H1 (cell line): Measurements from ENCODE around the gene SPOCK3. TPM values are rescaled to one million over a fixed set of nuclear protein-coding genes. Genes with fewer than 3 reads are reported as not detected.

Experiments
- CTCF ChIA-PET: fragments of 300-600 bp; sonication (Branson Sonifier 250); formaldehyde crosslinking; loops from one replicate; lab custom pipeline; 2021; ENCODE audit not compliant: partially characterized antibody; lab: Charles Lee
- POLR2A ChIA-PET: fragments of 300-600 bp; sonication (Branson Sonifier 250); formaldehyde crosslinking; loops from one replicate; lab custom pipeline; 2021; ENCODE audit warnings: inconsistent platforms; ENCODE audit not compliant: partially characterized antibody; lab: Charles Lee
- DNase-seq, 2 experiments: peaks; one replicate each; pipeline versions ENCODE4 v3.0.0 to v3.0.0-alpha.2; 2010 to 2022; ENCODE audit warnings: low spot score in 2 of 2, low read depth in 1 of 2, mixed read lengths in 1 of 2
- FAIRE-seq: peaks from 2 replicates; lab custom pipeline; 2011; peaks lifted over from hg19 to GRCh38; lab: Jason Lieb, UNC
- H2AFZ ChIP-seq: 2 replicates; pipeline ENCODE4 v1.8.1; 2012; ENCODE audit warnings: low read length, inconsistent platforms
- H2AK5ac ChIP-seq: 2 replicates; pipeline ENCODE4 v1.6.1; 2013; ENCODE audit warnings: low read depth, low read length
- H2BK120ac ChIP-seq: replicated peaks from 2 replicates; pipeline ENCODE3; 2013; ENCODE audit warnings: low read depth, low read length, inconsistent platforms
- H2BK12ac ChIP-seq: 2 replicates; pipeline ENCODE4 v1.6.1; 2013; ENCODE audit warnings: low read depth, low read length
- H2BK15ac ChIP-seq: 2 replicates; pipeline ENCODE4 v1.6.1; 2013; ENCODE audit warnings: low read length
- H2BK20ac ChIP-seq: 2 replicates; pipeline ENCODE4 v1.6.1; 2013; ENCODE audit warnings: low read length
- H2BK5ac ChIP-seq: 2 replicates; pipeline ENCODE4 v1.6.1; 2013; ENCODE audit warnings: low read depth, low read length
- H3K14ac ChIP-seq: 2 replicates; pipeline ENCODE4 v1.6.1; 2013; ENCODE audit warnings: inconsistent platforms; ENCODE audit not compliant: insufficient read length
- H3K18ac ChIP-seq: 2 replicates; pipeline ENCODE4 v1.6.1; 2013; ENCODE audit warnings: low read length; ENCODE audit errors: extremely low read depth
- H3K23ac ChIP-seq: 2 replicates; pipeline ENCODE4 v1.6.1; 2013; ENCODE audit warnings: inconsistent platforms; ENCODE audit not compliant: insufficient read length
- H3K23me2 ChIP-seq: 2 replicates; pipeline ENCODE4 v1.6.1; 2013; ENCODE audit warnings: low read depth, low read length
- H3K27ac ChIP-seq: 2 replicates; pipeline ENCODE4 v1.6.1; 2011; ENCODE audit warnings: low read depth, low read length, inconsistent platforms
- H3K27me3 ChIP-seq, 4 experiments: replicated peaks in 1 of 4; 1 replicate in 1 of 4; 2 replicates in 3 of 4; pipeline versions ENCODE4 v1.6.1 to v1.8.1; 2011 to 2013; ENCODE audit warnings: low read length in 3 of 4, mild to moderate bottlenecking in 3 of 4, inconsistent platforms in 2 of 4, mixed read lengths in 2 of 4, moderate library complexity in 1 of 4; ENCODE audit not compliant: control insufficient read depth in 3 of 4, insufficient read depth in 3 of 4; ENCODE audit errors: extremely low read depth in 1 of 4
- H3K36me3 ChIP-seq, 4 experiments: 2 replicates each; pipeline versions ENCODE4 v1.6.1 to v1.8.1; 2011 to 2013; ENCODE audit warnings: mild to moderate bottlenecking in 4 of 4, low read length in 3 of 4, moderate library complexity in 2 of 4, control low read depth in 1 of 4, inconsistent platforms in 1 of 4; ENCODE audit not compliant: insufficient read depth in 4 of 4, control insufficient read depth in 2 of 4
- H3K4ac ChIP-seq: replicated peaks from 2 replicates; pipeline ENCODE3; 2013; ENCODE audit warnings: low read length, low read depth, mixed read lengths, inconsistent platforms; ENCODE audit not compliant: insufficient read length
- H3K4me1 ChIP-seq, 4 experiments: replicated peaks in 1 of 4; 1 replicate in 1 of 4; 2 replicates in 3 of 4; pipeline versions ENCODE4 v1.6.1 to v1.8.1; 2011 to 2013; ENCODE audit warnings: low read length in 3 of 4, inconsistent platforms in 2 of 4, mixed read lengths in 1 of 4; ENCODE audit not compliant: insufficient read depth in 4 of 4, control insufficient read depth in 3 of 4
- H3K4me2 ChIP-seq, 2 experiments: 2 replicates each; pipeline versions ENCODE4 v1.6.1 to v1.8.1; 2011 to 2013; ENCODE audit warnings: low read depth in 2 of 2, low read length in 2 of 2, control low read depth in 1 of 2, inconsistent platforms in 1 of 2, mild to moderate bottlenecking in 1 of 2; ENCODE audit not compliant: insufficient read depth in 1 of 2
- H3K4me3 ChIP-seq, 4 experiments: fragments of 200-600, 300-600 bp in 1 of 4; sonication (generic), shearing (Covaris generic), sonication (Bioruptor Twin) in 1 of 4; 2 replicates each; pipeline versions ENCODE4 v1.5.1 to v1.8.1; 2011 to 2016; ENCODE audit warnings: low read length in 4 of 4, low read depth in 3 of 4, control low read depth in 2 of 4, inconsistent platforms in 2 of 4, mild to moderate bottlenecking in 2 of 4, mixed read lengths in 1 of 4, moderate library complexity in 1 of 4; ENCODE audit not compliant: insufficient read depth in 2 of 4; ENCODE audit errors: extremely low read depth in 1 of 4
- H3K56ac ChIP-seq: replicated peaks from 2 replicates; pipeline ENCODE3; 2013; ENCODE audit warnings: low read depth, mild to moderate bottlenecking, mixed read lengths, low read length, inconsistent platforms; ENCODE audit not compliant: insufficient read length
- H3K79me1 ChIP-seq: 2 replicates; pipeline ENCODE4 v1.6.1; 2013; ENCODE audit warnings: low read depth, low read length, control low read depth
- H3K79me2 ChIP-seq, 2 experiments: 2 replicates each; pipeline versions ENCODE4 v1.6.1 to v1.8.1; 2012 to 2013; ENCODE audit warnings: low read length in 2 of 2, mild to moderate bottlenecking in 2 of 2, inconsistent platforms in 1 of 2; ENCODE audit not compliant: insufficient read depth in 2 of 2, control insufficient read depth in 1 of 2
- H3K9ac ChIP-seq, 4 experiments: replicated peaks in 1 of 4; 1 replicate in 1 of 4; 2 replicates in 3 of 4; pipeline versions ENCODE4 v1.6.1 to v1.8.1; 2011 to 2013; ENCODE audit warnings: low read depth in 3 of 4, low read length in 3 of 4, control low read depth in 2 of 4, mild to moderate bottlenecking in 2 of 4, moderate library complexity in 2 of 4, inconsistent platforms in 1 of 4; ENCODE audit errors: extremely low read depth in 1 of 4
- H3K9me3 ChIP-seq, 2 experiments: 2 replicates each; pipeline versions ENCODE4 v1.6.1 to v1.8.1; 2012 to 2013; ENCODE audit warnings: mild to moderate bottlenecking in 2 of 2, moderate library complexity in 2 of 2, control low read depth in 1 of 2, inconsistent platforms in 1 of 2, low read depth in 1 of 2, low read length in 1 of 2, mixed read lengths in 1 of 2; ENCODE audit not compliant: insufficient read depth in 2 of 2
- H4K20me1 ChIP-seq, 2 experiments: replicated peaks in 1 of 2; 2 replicates each; pipeline versions ENCODE3 to v1.8.1; 2011 to 2013; ENCODE audit warnings: inconsistent platforms in 2 of 2, low read length in 2 of 2, mild to moderate bottlenecking in 1 of 2; ENCODE audit not compliant: insufficient read depth in 2 of 2, control insufficient read depth in 1 of 2
- H4K5ac ChIP-seq: 2 replicates; pipeline ENCODE4 v1.6.1; 2013; ENCODE audit warnings: low read length, low read depth, mixed read lengths, inconsistent platforms; ENCODE audit not compliant: insufficient read length
- H4K8ac ChIP-seq: 2 replicates; pipeline ENCODE4 v1.8.0; 2013; ENCODE audit warnings: mild to moderate bottlenecking, moderate library complexity, low read length, inconsistent platforms; ENCODE audit not compliant: insufficient read depth; ENCODE audit errors: extremely low read depth
- H4K91ac ChIP-seq: replicated peaks from 2 replicates; pipeline ENCODE3; 2013; ENCODE audit warnings: low read length, mixed read lengths, inconsistent platforms; ENCODE audit not compliant: insufficient read length
- ATF3 ChIP-seq: IDR thresholded peaks from 2 replicates; pipeline ENCODE4 v1.6.1; 2011; ENCODE audit warnings: low read depth, mild to moderate bottlenecking, low read length; ENCODE audit not compliant: insufficient read depth
- CBX5 ChIP-seq: fragments of 300-800, 300-1000 bp; sonication (generic); IDR thresholded peaks from 2 replicates; pipeline ENCODE4 v1.7.1; 2016; ENCODE audit warnings: antibody characterized with exemption, low read length, low read depth
- CREB1 ChIP-seq: IDR thresholded peaks from 2 replicates; pipeline ENCODE4 v1.6.1; 2012; ENCODE audit warnings: inconsistent platforms
- E2F6 ChIP-seq: IDR thresholded peaks from 2 replicates; pipeline ENCODE4 v1.6.1; 2012; ENCODE audit warnings: inconsistent platforms
- FOSL1 ChIP-seq: IDR thresholded peaks from 2 replicates; pipeline ENCODE4 v1.6.1; 2011; ENCODE audit warnings: mild to moderate bottlenecking, low read depth, low read length, moderate library complexity; ENCODE audit not compliant: insufficient read depth
- GTF2F1 ChIP-seq: IDR thresholded peaks from 2 replicates; pipeline ENCODE4 v1.6.1; 2012; ENCODE audit warnings: low read depth, low read length, improper control_type of control experiment, borderline replicate concordance
- KDM4A ChIP-seq: IDR thresholded peaks from one replicate; pipeline ENCODE4 v1.7.1; 2012; ENCODE audit warnings: low read depth, mild to moderate bottlenecking, moderate library complexity, low read length, inconsistent platforms; ENCODE audit not compliant: severe bottlenecking
- RNF2 ChIP-seq: fragments of 200-900, 300-1000 bp; sonication (generic); IDR thresholded peaks from 2 replicates; pipeline ENCODE4 v1.7.1; 2016; ENCODE audit warnings: borderline replicate concordance, low read depth, mild to moderate bottlenecking, antibody characterized with exemption, low read length; ENCODE audit not compliant: poor library complexity, severe bottlenecking; ENCODE audit errors: missing control alignments
- SP2 ChIP-seq: IDR thresholded peaks from 2 replicates; pipeline ENCODE4 v1.6.1; 2012; ENCODE audit warnings: mild to moderate bottlenecking, low read length, inconsistent platforms
- SP4 ChIP-seq: IDR thresholded peaks from 2 replicates; pipeline ENCODE4 v1.6.1; 2012; ENCODE audit warnings: low read length, inconsistent platforms
- SRF ChIP-seq: IDR thresholded peaks from 2 replicates; pipeline ENCODE4 v1.6.1; 2011; ENCODE audit warnings: mild to moderate bottlenecking, low read depth, low read length, moderate library complexity
- USF2 ChIP-seq: IDR thresholded peaks from 2 replicates; pipeline ENCODE4 v1.6.1; 2011; ENCODE audit warnings: low read length, improper control_type of control experiment
- WGBS, 2 experiments: shearing (Covaris generic) in 1 of 2; methylation state at CpG; one replicate each; pipeline versions ENCODE4 v1.1.6 to v1.1.7; 2013 to 2015; ENCODE audit warnings: low lambda C conversion rate in 2 of 2, mixed read lengths in 2 of 2, inconsistent platforms in 1 of 2, low coverage in 1 of 2, missing lambda C conversion rate in 1 of 2; ENCODE audit not compliant: insufficient replicate concordance in 2 of 2, insufficient coverage in 1 of 2, insufficient read length in 1 of 2; ENCODE audit errors: extremely low coverage in 1 of 2, missing lambda C conversion rate in 1 of 2; 5-methylcytosine and 5-hydroxymethylcytosine counted together
- polyA plus RNA-seq, 7 experiments: library from polyadenylated mRNA; depleted of rRNA in 3 of 7; stranded (reverse) in 5 of 7; unstranded in 2 of 7; fragments of >200 nt in 5 of 7; fragments of 200-250 nt in 2 of 7; gene quantifications; 1 replicate in 5 of 7; 2 replicates in 1 of 7; 4 replicates in 1 of 7; pipeline versions ENCODE4 v1.2.1 to v1.2.3, GENCODE V29; 2011 to 2013; ENCODE audit warnings: missing spikeins in 2 of 7, mixed read lengths in 2 of 7
- total RNA-seq: library from RNA; stranded (reverse); fragmentation: NEBNext Ultra II Directional; extraction: Animal tissue kit (Norgen Biotek cat#: 25700); gene quantifications from 2 replicates; pipeline ENCODE4 v1.2.1, GENCODE V29; 2021

Gene SPOCK3
- total and polyA plus RNA-seq, 2 of the 8 experiments (the other 6 are each of a cell fraction or from before 2014, with no cell fraction given) = 0.14 to 0.60 TPM

DNA sequence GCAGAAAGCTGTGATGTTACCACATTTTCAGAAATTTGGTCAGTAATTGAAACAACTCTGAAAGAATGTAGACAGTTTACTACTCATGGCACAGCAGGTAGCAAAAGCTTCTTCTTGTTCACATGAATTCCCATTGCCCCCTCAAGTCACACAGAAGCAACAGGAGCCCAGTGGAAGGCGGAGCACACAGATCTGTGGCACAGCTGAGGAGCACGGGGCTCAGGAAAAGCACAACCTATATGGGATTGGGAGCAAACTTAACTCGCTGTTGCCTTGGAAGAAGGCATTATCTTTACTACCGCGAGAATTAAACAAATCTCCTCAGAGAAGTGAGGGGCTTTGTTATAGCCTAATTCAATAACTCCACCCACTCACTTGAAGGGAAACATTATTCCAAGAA lies 358.5 kb downstream of the SPOCK3 start:
- Histone ChIP-seq H2BK15ac (no peak overlapping the region), H3K14ac (no peak overlapping the region), H3K79me1 (no peaks in the 10 kb centered on the region), H2AFZ (peak overlapping the region; percentile 36), H3K4me1 (no peaks in the 10 kb centered on the region), H2AK5ac (no peak overlapping the region), H3K18ac (no peak overlapping the region; the same call in 1 of the 2 replicates), H3K9ac (no peak overlapping the region), H3K4me3 (no peak overlapping the region), H3K23ac (no peak overlapping the region), H3K79me2 (no peaks in the 10 kb centered on the region), H3K27me3 (no peaks in the 10 kb centered on the region), H4K91ac (no peak overlapping the region), H3K23me2 (no peaks in the 10 kb centered on the region), H2BK20ac (no peak overlapping the region), H2BK12ac (no peak overlapping the region), H3K56ac (no peak overlapping the region), H3K9me3 (no peaks in the 10 kb centered on the region), H3K4ac (no peak overlapping the region), H4K8ac (no peak overlapping the region), H4K5ac (no peak overlapping the region), H2BK120ac (no peak overlapping the region), H2BK5ac (no peak overlapping the region; the same call in 1 of the 2 replicates), H3K36me3 (no peaks in the 10 kb centered on the region), H3K27ac (no peak overlapping the region), H4K20me1 (no peaks in the 10 kb centered on the region), H3K4me2 (no peak overlapping the region)
- FAIRE-seq = no peak
- no peak for DNase-seq
- 87% methylated on average over 5 of the region's 5 CpGs; no CpG with 5 or more reads in 1 of the 2 experiments for WGBS, 2 experiments
- ChIA-PET CTCF (interaction anchor here (1.0 kb wide), 1 partner anchor 424 kb away, joined by 3 read pairs; no protein-coding TSS in a partner anchor), POLR2A (no interaction called here)
- TF ChIP-seq SP2 = no peak
- TF ChIP-seq SP4 = no peak
- no peak for TF ChIP-seq CREB1
- no peak for TF ChIP-seq ATF3
- no peak for TF ChIP-seq SRF
- no peak for TF ChIP-seq FOSL1
- no peak for TF ChIP-seq GTF2F1
- no peak for TF ChIP-seq KDM4A
- TF ChIP-seq USF2 = no peak
- no peak for TF ChIP-seq RNF2
- TF ChIP-seq CBX5 = no peak
- TF ChIP-seq E2F6 = no peak
